ENCODE results near the gene AGFG2.
"Not testable (repeated sequence)": the region's sequence is repeated elsewhere in the genome, so short reads cannot be mapped to it uniquely, and the experiment has no call there.

Gene AGFG2

GRCh38 chr7:100563100-100563564, 24.1 kb downstream of the AGFG2 start:
- TF ChIP-seq BACH2 (CRISPR knock-in tag; IDR thresholded peaks at IDR 0.05; ENCODE audit: borderline replicate concordance) = no peak
- TF ChIP-seq TSHZ2 (CRISPR knock-in tag; IDR thresholded peaks at IDR 0.05) = no peak
- no peak for TF ChIP-seq PPARA (CRISPR knock-in tag; IDR thresholded peaks at IDR 0.05; ENCODE audit: borderline replicate concordance)
- no peak for TF ChIP-seq GLIS3 (CRISPR knock-in tag; IDR thresholded peaks at IDR 0.05)
- TF ChIP-seq ARNTL (CRISPR knock-in tag; IDR thresholded peaks at IDR 0.05; ENCODE audit: borderline replicate concordance, low read depth) = no peak
- TF ChIP-seq TCF4 (CRISPR knock-in tag; IDR thresholded peaks at IDR 0.05; ENCODE audit: borderline replicate concordance) = no peak
- TF ChIP-seq ZFP30 (CRISPR knock-in tag; IDR thresholded peaks at IDR 0.05) = no peak
- TF ChIP-seq ZNF8 (CRISPR knock-in tag; IDR thresholded peaks at IDR 0.05) = no peak
- no peak for TF ChIP-seq ESRRG (CRISPR knock-in tag; IDR thresholded peaks at IDR 0.05)
- no peak for ATAC-seq

GRCh38 chr7:100563809-100564400, 24.9 kb downstream of the AGFG2 start:
- TF ChIP-seq ZNF565 (CRISPR knock-in tag; conservative IDR thresholded peaks at IDR 0.05; ENCODE audit: low read depth) (no peak), RARB (CRISPR knock-in tag; IDR thresholded peaks at IDR 0.05) (no peak), ZNF8 (CRISPR knock-in tag; IDR thresholded peaks at IDR 0.05) (no peak), PATZ1 (CRISPR knock-in tag; IDR thresholded peaks at IDR 0.05; ENCODE audit: borderline replicate concordance) (no peak), PPARA (CRISPR knock-in tag; IDR thresholded peaks at IDR 0.05; ENCODE audit: borderline replicate concordance) (no peak), TOX (CRISPR knock-in tag; IDR thresholded peaks at IDR 0.05; ENCODE audit: borderline replicate concordance) (no peak), TSHZ2 (CRISPR knock-in tag; IDR thresholded peaks at IDR 0.05) (no peak), ISL1 (CRISPR knock-in tag; IDR thresholded peaks at IDR 0.05) (no peak), POU6F1 (CRISPR knock-in tag; IDR thresholded peaks at IDR 0.05; ENCODE audit: borderline replicate concordance, low read depth) (no peak), ZFP3 (CRISPR knock-in tag; IDR thresholded peaks at IDR 0.05) (no peak), BACH2 (CRISPR knock-in tag; IDR thresholded peaks at IDR 0.05; ENCODE audit: borderline replicate concordance) (no peak), TCF4 (CRISPR knock-in tag; IDR thresholded peaks at IDR 0.05; ENCODE audit: borderline replicate concordance) (no peak), ZNF70 (CRISPR knock-in tag; IDR thresholded peaks at IDR 0.05) (no peak), ESRRG (CRISPR knock-in tag; IDR thresholded peaks at IDR 0.05) (no peak), GLIS3 (CRISPR knock-in tag; IDR thresholded peaks at IDR 0.05) (no peak)
- peak; percentile 82 for ATAC-seq

- not testable (repeated sequence) for ATAC-seq
Observed at GRCh38 chr7:100564405-100564804, 25.4 kb downstream of the AGFG2 start.

GRCh38 chr7:100565133-100565571, 26.1 kb downstream of the AGFG2 start:
- ATAC-seq = no peak
- TF ChIP-seq PATZ1 (CRISPR knock-in tag; IDR thresholded peaks at IDR 0.05; ENCODE audit: borderline replicate concordance) (no peak), RARB (CRISPR knock-in tag; IDR thresholded peaks at IDR 0.05) (no peak), ESRRG (CRISPR knock-in tag; IDR thresholded peaks at IDR 0.05) (no peak), PPARA (CRISPR knock-in tag; IDR thresholded peaks at IDR 0.05; ENCODE audit: borderline replicate concordance) (no peak), CSDC2 (CRISPR knock-in tag; IDR thresholded peaks at IDR 0.05) (no peak), ZC3H10 (CRISPR knock-in tag; IDR thresholded peaks at IDR 0.05) (no peak), SNAI2 (CRISPR knock-in tag; IDR thresholded peaks at IDR 0.05) (no peak), ZNF70 (CRISPR knock-in tag; IDR thresholded peaks at IDR 0.05) (no peak), POU6F1 (CRISPR knock-in tag; IDR thresholded peaks at IDR 0.05; ENCODE audit: borderline replicate concordance, low read depth) (no peak), ZFP3 (CRISPR knock-in tag; IDR thresholded peaks at IDR 0.05) (no peak)

Data from SK-N-SH treated with all-trans-retinoic acid at 6 μM for 48 hours (cell line).